ENCODE measurements around the gene LMF1. TPM values are rescaled to one million over a fixed set of nuclear protein-coding genes. Genes with fewer than 3 reads are reported as not detected.

Gene LMF1
- total and polyA plus RNA-seq, 2 of the 4 experiments (the other 2 are of a cell fraction) = 7.7 to 13.1 TPM

GRCh38 chr16:988471-989353 lies 17.9 kb upstream of the LMF1 start:
- ATAC-seq (ENCODE audit: low read depth) (no peak), DNase-seq (no peak)
- Histone ChIP-seq H3K27ac (ENCODE audit: insufficient read depth, low read length) (no peak overlapping the region), H2AK9ac (replicated peaks; ENCODE audit: low read depth, low read length, poor library complexity) (no peak overlapping the region), H4K5ac (ENCODE audit: low read depth, low read length) (no peak overlapping the region), H4K8ac (ENCODE audit: low read depth in 2 of 2, low read length in 2 of 2) (no peak overlapping the region), H3K18ac (ENCODE audit: low read depth, low read length) (no peak overlapping the region), H3K9ac (ENCODE audit: low read depth, low read length) (no peak overlapping the region), H4K20me1 (ENCODE audit: insufficient read depth, low read length) (no peaks in the 10 kb centered on the region), H3K4me3 (ENCODE audit: insufficient read depth, low read depth, low read length) (no peak overlapping the region), H2BK120ac (ENCODE audit: low read depth, low read length) (no peak overlapping the region), H2AK5ac (ENCODE audit: low read depth, low read length) (no peak overlapping the region), H3K9me1 (ENCODE audit: insufficient read depth, low read length) (no peaks in the 10 kb centered on the region), H3K4me2 (ENCODE audit: low read depth, low read length) (no peak overlapping the region), H3K4me1 (ENCODE audit: control insufficient read depth, insufficient read depth, low read length) (no peaks in the 10 kb centered on the region), H3K4ac (ENCODE audit: low read depth, low read length) (no peak overlapping the region), H2BK20ac (ENCODE audit: low read depth, low read length) (no peak overlapping the region), H3K36me3 (ENCODE audit: control insufficient read depth, insufficient read depth, low read length) (no peaks in the 10 kb centered on the region), H2AFZ (replicated peaks; ENCODE audit: low read length, poor library complexity) (no peak overlapping the region), H3K27me3 (ENCODE audit: control insufficient read depth, insufficient read depth, low read length) (peaks cover 56% of the 10 kb centered on the region), H3K9me3 (ENCODE audit: control insufficient read depth, insufficient read depth, low read length) (peaks cover 4% of the 10 kb centered on the region), H4K91ac (ENCODE audit: insufficient read depth, low read depth, low read length) (no peak overlapping the region), H2BK15ac (ENCODE audit: low read depth, low read length) (no peak overlapping the region), H3K14ac (replicated peaks; ENCODE audit: low read depth, low read length) (no peak overlapping the region), H2BK5ac (ENCODE audit: low read depth, low read length, poor library complexity, severe bottlenecking) (no peak overlapping the region), H3K79me1 (ENCODE audit: low read depth in 1 of 2, low read length in 2 of 2) (no peaks in the 10 kb centered on the region), H3K56ac (ENCODE audit: extremely low read depth, insufficient read depth, low read length) (no peak overlapping the region), H3K23ac (ENCODE audit: low read depth, low read length) (no peak overlapping the region)
- no TSS peak for BruUV-seq (replicated peaks)
- intact Hi-C loops (cut with micrococcal nuclease) (no loop called here), dilution Hi-C loops (cut with HindIII; ENCODE audit: low sequenced_read_pairs, unreplicated experiment) (no loop called here), in situ Hi-C loops (cut with MboI; ENCODE audit: low sequenced_read_pairs) (no loop called here)
- CTCF ChIA-PET = no interaction called here
- POLR2A ChIA-PET (ENCODE audit: unreplicated experiment) = no interaction called here
- 75% methylated on average over 25 of the region's 35 CpGs; no CpG with 5 or more reads in 1 of the 2 experiments for WGBS, 2 experiments (ENCODE audit: extremely low coverage in 2 of 2, insufficient read length in 1 of 2)
- TF ChIP-seq NFE2L2 (IDR thresholded peaks at IDR 0.05; ENCODE audit: low read depth, low read length) = no peak
- no peak for TF ChIP-seq MXI1 (IDR thresholded peaks at IDR 0.05; ENCODE audit: borderline replicate concordance, low read depth, low read length)
- TF ChIP-seq SMC3 (IDR thresholded peaks at IDR 0.05; ENCODE audit: low read depth, low read length) = no peak
- TF ChIP-seq RAD21 (IDR thresholded peaks at IDR 0.05; ENCODE audit: low read length) = no peak
- TF ChIP-seq BHLHE40 (IDR thresholded peaks at IDR 0.05; ENCODE audit: low read depth, low read length) = no peak
- no peak for TF ChIP-seq FOS (IDR thresholded peaks at IDR 0.05; ENCODE audit: low read depth, low read length)
- no peak for TF ChIP-seq RFX5 (IDR thresholded peaks at IDR 0.05; ENCODE audit: low read depth, low read length)
- no peak for TF ChIP-seq USF2 (IDR thresholded peaks at IDR 0.05; ENCODE audit: low read depth, low read length)
- TF ChIP-seq MAZ (IDR thresholded peaks at IDR 0.05; ENCODE audit: borderline replicate concordance, low read depth, low read length) = no peak
- TF ChIP-seq ELK1 (IDR thresholded peaks at IDR 0.05; ENCODE audit: borderline replicate concordance, low read depth, low read length) = no peak
- TF ChIP-seq POLR2A (IDR thresholded peaks at IDR 0.05; ENCODE audit: low read depth, low read length) = no peak
- TF ChIP-seq CEBPB (IDR thresholded peaks at IDR 0.05; ENCODE audit: low read depth, low read length) = no peak
- no peak for TF ChIP-seq CTCF (conservative IDR thresholded peaks at IDR 0.05; ENCODE audit: low read depth, low read length)
- TF ChIP-seq MAFK (IDR thresholded peaks at IDR 0.05; ENCODE audit: low read depth, low read length) = no peak
- no peak for TF ChIP-seq RCOR1 (IDR thresholded peaks at IDR 0.05; ENCODE audit: insufficient replicate concordance, low read length)
